Activated T-cell treated with anti-CD3 and anti-CD28 coated beads, Interleukin-2, amount 50 U/mL, for 24 hours (primary cell): ENCODE results near the gene RPS15.

Experiments
- DNase-seq: peaks from one replicate; pipeline ENCODE4 v3.0.0-alpha.2; 2020
- H3K27ac Mint-ChIP-seq: 2 replicates; pipeline ENCODE4 v1.8.0; 2020; ENCODE audit warnings: mild to moderate bottlenecking, mixed read lengths
- H3K27me3 Mint-ChIP-seq: 2 replicates; pipeline ENCODE4 v1.8.0; 2020; ENCODE audit warnings: mixed read lengths
- H3K36me3 Mint-ChIP-seq: 2 replicates; pipeline ENCODE4 v1.8.0; 2020; ENCODE audit warnings: low read depth, mixed read lengths
- H3K4me1 Mint-ChIP-seq: 2 replicates; pipeline ENCODE4 v1.8.0; 2020; ENCODE audit warnings: low read depth, mixed read lengths
- H3K4me3 Mint-ChIP-seq: 2 replicates; pipeline ENCODE4 v1.8.0; 2020; ENCODE audit warnings: mild to moderate bottlenecking, moderate library complexity, mixed read lengths
- H3K9me3 Mint-ChIP-seq: 2 replicates; pipeline ENCODE4 v1.8.0; 2020; ENCODE audit warnings: mixed read lengths

RPS15 gene

DNA sequence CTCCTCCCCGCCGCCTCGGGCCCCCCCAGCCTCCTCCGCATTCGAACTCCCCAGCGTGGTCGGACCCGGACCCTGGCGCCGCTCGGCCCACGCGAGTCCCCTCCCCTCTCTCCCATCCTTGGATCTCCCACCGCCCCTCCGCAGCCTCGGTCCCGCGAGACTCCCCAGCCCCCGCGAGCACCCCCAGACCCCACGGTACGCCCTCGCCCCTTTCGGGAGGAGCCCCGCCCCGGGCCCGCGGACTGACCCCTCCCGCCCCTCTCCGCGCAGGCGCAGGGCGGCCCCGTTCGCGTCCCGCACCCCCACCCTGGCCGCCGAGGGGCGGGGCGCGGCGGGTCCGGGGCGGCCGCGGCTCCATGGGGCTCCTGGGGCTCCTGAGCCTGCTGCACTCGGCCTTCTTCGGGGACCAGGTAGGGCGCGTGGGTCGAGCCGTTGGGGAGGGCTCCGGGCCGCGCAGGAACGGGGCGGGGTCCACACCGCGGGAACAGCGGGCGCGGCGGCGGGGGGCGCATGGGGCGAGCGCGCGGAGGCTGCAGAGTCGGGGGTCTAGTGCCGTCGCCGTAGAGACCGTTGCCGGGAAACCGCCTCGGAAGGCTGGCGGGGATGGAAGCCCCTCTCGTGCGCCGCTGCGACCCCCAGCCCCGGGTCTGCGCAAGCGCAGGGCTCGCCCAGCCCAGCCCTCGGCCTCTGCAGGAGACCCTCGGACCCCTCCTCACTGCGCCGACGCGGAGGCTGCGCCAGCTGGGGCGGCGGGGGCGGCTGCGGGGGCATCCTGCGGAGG is 7.9 kb downstream of the RPS15 start:
- peaks cover 40% of the 10 kb centered on the region for H3K4me1 Mint-ChIP-seq
- H3K27me3 Mint-ChIP-seq, result peaks cover 42% of the 10 kb centered on the region
- no peaks in the 10 kb centered on the region for H3K9me3 Mint-ChIP-seq
- H3K4me3 Mint-ChIP-seq, result no peak overlapping the region
- H3K27ac Mint-ChIP-seq, result no peak overlapping the region
- peaks cover 22% of the 10 kb centered on the region for H3K36me3 Mint-ChIP-seq
- no peak for DNase-seq

DNA sequence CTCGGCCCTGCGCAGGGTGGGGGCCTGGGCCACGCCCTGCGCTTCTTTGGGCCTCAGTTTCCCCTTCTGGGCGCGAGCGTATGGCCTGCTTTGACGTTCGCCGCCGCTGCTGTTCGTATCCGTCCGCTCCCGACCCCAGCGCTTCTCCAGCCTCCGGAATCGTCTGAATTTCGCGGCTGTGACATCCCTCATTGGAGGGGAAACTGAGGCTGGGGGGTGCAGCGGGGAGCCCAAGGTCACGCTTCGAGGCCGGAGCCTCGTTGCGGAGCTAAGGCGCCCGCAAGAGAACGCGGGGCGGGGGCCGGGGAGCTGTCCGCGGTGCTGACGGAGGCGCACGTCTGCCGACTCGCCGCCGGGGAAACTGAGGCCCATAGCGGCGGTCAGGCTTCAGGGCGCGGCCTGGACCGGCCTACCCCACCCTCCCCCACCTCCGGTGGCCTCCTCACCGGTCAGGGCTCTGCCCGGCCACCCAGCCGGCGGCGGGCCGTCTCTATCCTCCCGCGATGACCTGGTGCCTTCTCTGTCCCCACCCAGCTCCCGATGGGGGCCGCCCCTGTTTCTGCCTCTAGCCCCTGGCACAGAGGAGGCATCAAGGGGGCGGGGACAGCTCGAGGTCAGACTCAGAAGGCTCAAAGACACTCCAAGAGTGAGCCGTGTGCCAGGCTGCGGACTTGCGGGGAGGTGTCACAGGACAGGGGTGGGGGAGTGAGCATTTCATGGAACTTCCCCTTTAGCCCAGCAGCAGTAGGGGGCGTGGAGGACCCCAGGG is 8.7 kb downstream of the RPS15 start:
- peak; percentile 53 for DNase-seq
- Mint-ChIP-seq H3K27me3 (peaks cover 50% of the 10 kb centered on the region), H3K9me3 (no peaks in the 10 kb centered on the region), H3K4me3 (peak overlapping the region; percentile 36), H3K4me1 (peaks cover 36% of the 10 kb centered on the region), H3K27ac (peak overlapping the region; percentile 69), H3K36me3 (peaks cover 14% of the 10 kb centered on the region)

DNA sequence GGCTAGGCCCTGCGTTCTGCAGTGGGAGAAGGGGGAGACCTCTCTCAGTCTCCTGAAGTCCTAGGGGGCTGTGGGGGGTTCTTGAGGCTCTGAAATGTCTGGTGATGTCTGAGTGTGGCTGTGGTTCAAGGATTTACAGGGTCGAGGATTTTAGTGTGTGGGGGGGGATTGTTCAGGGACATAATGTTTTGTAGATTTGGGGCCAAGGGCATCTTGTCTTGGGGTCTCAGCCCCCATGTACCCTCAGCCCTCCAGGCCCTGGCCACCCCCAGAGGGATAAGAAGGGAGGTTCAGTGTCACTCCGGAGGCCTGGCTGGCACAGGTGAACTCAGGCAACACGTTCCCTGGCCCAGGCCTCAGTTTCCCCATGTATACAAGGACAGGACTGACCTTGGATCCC is 9.3 kb downstream of the RPS15 start:
- H3K27me3 Mint-ChIP-seq, result peaks cover 56% of the 10 kb centered on the region
- H3K36me3 Mint-ChIP-seq, result peaks cover 8% of the 10 kb centered on the region
- no peak for DNase-seq
- H3K9me3 Mint-ChIP-seq, result no peaks in the 10 kb centered on the region
- peak overlapping the region; percentile 59 for H3K27ac Mint-ChIP-seq
- H3K4me3 Mint-ChIP-seq, result peak overlapping the region; percentile 20
- H3K4me1 Mint-ChIP-seq, result peaks cover 31% of the 10 kb centered on the region

DNA sequence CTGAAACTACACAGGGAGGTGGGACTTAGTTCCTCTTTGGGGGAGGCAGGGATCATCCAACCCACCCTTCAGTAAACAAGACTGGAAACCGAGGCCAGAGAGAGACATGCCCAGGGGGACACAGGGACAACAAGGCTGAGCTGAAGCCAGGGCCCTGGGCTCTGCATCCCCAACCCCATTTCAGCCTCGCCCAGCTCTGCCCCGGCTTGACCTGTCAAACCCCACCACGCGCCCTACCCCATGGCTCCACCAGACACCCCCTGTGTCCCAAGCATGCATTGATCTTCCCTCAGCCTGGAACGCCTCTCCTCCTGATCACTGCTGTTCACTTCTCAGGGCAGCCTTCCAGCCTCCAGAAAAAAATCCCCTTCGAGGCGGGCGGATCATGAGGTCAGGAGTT is 9.7 kb downstream of the RPS15 start:
- peaks cover 28% of the 10 kb centered on the region for H3K4me1 Mint-ChIP-seq
- DNase-seq, result no peak
- H3K27me3 Mint-ChIP-seq, result peaks cover 61% of the 10 kb centered on the region
- no peaks in the 10 kb centered on the region for H3K9me3 Mint-ChIP-seq
- peaks cover 3% of the 10 kb centered on the region for H3K36me3 Mint-ChIP-seq
- peak overlapping the region; percentile 59 for H3K27ac Mint-ChIP-seq
- H3K4me3 Mint-ChIP-seq, result no peak overlapping the region

DNA sequence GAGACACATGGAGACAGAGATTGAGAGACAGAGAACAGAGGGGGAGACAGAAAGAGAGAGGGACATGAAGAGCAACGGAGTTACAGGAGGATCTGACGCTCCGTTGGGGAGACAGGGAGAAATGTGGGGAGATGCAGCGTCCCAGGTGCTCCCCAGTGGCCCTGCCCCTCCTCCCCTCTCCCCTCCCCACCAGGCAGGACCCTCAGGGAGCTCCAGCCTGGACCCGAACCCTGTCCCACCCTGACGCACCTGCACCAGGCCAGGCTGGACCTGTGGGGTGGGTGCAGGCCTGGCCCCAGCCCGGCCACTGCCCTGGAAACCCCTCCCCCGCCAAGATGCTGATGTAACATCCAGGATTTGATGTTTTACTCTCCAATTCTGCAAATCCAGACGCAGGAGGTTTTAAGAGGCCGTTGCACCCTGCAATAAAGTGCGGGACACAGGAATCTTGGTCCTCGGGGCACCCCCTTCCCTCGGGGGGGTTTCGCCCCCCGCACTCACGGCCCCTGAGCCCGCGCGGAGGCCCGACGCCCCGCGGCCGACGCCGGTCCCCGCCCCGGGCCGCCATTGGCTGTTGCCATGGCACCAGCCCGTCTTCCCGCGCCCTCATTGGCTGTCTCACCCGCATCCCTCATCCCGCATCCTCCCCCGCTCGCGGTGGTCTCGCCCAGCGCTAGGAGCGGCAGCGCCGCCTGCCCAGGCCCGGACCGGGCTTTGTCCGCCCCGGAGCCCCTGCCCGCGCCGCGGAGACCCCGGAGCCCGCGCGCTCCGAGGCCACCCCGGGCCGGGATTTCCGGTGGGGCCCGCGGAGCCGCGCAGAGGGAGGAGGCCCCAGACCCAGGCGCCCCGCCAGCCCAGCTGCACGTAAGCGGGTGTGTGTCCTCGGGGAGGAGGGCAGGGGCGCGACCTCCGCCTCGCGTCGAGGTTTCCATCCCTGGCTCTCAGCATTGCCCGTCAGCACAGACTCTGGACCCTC is 11.6 kb downstream of the RPS15 start, which contains the start of gene APC2:
Gene APC2 (plus strand): TSS at position 655 of the 976 bp plus-strand sequence. CDS start 2,881 bp downstream, outside the sequence.
- H3K27ac Mint-ChIP-seq, result peak within 1 kb of the TSS; percentile 45

DNA sequence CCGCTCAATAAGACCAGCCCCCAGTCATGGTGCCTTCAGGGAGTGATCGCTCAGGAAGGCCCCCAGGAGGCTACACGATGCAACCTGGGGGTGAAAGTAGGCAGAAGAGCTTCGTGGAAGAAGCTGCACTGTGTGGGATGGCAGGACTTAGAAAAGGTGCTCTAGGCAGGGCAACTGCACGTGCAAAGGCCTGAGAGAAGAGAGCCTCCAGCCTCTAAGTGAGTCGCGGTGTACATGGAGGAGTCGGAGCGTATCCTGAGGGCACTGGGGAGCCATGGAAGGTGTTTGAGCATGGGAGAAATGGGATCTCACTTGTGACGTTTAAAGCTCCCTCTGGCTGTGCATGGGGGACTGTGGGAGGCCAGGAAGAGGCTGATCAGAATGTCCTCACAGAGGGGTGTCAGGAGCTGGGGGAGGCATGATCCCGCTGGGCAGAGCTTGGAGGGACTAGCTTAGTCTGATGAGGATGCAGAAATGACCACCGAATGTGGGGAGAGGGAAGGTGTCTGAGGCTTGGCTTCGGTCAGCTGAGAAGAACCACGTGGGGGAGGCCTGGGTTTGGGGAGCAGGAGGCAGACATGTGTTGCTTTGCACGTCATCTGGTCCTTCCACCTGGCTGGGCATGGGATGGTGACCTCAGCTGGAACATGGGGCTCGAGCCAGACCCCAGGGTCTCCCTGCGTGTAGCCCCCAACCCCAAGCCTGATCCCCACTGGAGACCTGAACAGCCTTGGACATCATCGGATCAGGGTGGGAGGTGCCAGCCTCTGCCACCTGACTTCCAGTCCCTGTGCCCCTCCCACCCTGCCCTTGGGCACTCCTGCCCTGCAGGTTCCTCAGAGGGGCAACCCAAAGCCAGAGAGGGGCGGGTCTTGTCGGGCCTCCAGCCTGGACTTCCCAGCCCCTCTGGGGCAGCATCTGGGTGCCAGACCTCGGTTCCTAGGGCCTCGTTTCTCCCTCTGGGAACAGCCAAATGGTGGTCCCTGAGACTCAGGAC is 12.8 kb downstream of the RPS15 start:
- no peaks in the 10 kb centered on the region for H3K9me3 Mint-ChIP-seq
- no peaks in the 10 kb centered on the region for H3K36me3 Mint-ChIP-seq
- H3K27me3 Mint-ChIP-seq, result peaks cover 82% of the 10 kb centered on the region
- no peak overlapping the region for H3K27ac Mint-ChIP-seq
- H3K4me3 Mint-ChIP-seq, result no peak overlapping the region
- H3K4me1 Mint-ChIP-seq, result peaks cover 22% of the 10 kb centered on the region
- DNase-seq, result no peak

More for the DNA sequence above, 11.6 kb downstream of the RPS15 start, which contains the start of gene APC2:
- peaks cover 21% of the 10 kb centered on the region for H3K4me1 Mint-ChIP-seq
- H3K36me3 Mint-ChIP-seq, result no peaks in the 10 kb centered on the region
- peak within 1 kb of the TSS; percentile 8 for H3K4me3 Mint-ChIP-seq
- H3K9me3 Mint-ChIP-seq, result no peaks in the 10 kb centered on the region
- DNase-seq, result no peak
- peaks cover 73% of the 10 kb centered on the region for H3K27me3 Mint-ChIP-seq

DNA sequence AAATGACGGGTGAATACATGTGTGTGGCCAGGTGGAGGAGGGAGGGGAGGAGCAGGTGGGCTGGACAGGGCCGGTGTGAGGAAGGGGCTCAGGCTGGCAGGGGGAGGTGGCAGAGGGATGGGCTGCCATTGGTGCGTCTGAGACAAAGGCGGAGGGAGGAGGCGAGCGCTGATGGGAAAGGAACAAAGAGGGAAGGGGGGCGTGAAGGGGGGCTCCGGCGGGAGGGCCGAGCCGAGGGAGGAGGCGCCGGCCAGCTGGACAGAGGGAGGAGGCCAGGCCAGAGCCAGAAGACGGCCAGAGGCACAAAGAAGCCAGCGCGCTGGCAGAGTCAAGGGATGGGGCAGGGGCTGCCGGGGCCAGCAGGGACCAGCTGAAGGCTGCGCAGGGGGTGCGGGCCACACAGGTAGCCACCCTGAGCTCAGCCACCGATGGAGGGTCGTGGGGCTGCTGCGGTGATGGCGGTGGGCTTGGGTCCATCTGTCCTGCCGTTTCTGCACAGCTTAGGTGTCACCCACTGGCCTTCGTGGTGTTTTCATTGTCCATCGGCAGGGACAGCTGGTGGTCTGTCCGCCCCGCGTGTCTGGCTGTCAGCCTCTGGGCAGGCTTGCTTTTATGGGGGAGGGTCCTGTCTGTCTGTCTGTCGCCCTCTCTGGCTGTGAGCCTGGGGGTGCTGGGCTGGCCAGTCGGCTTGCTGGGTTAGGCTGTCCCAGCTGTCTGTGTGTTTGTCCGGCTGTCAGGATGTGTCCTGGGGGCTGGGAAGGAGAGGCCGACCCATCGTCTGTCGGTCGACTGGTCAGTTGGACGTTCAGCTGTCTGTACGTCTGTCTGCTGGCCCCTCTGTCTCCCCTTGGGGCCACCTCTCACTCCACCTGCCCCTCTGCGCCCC is 14.0 kb downstream of the RPS15 start:
- Mint-ChIP-seq H3K9me3 (no peaks in the 10 kb centered on the region), H3K27ac (no peak overlapping the region), H3K36me3 (no peaks in the 10 kb centered on the region), H3K4me3 (no peak overlapping the region), H3K27me3 (peaks cover 81% of the 10 kb centered on the region), H3K4me1 (peaks cover 19% of the 10 kb centered on the region)
- DNase-seq, result no peak

DNA sequence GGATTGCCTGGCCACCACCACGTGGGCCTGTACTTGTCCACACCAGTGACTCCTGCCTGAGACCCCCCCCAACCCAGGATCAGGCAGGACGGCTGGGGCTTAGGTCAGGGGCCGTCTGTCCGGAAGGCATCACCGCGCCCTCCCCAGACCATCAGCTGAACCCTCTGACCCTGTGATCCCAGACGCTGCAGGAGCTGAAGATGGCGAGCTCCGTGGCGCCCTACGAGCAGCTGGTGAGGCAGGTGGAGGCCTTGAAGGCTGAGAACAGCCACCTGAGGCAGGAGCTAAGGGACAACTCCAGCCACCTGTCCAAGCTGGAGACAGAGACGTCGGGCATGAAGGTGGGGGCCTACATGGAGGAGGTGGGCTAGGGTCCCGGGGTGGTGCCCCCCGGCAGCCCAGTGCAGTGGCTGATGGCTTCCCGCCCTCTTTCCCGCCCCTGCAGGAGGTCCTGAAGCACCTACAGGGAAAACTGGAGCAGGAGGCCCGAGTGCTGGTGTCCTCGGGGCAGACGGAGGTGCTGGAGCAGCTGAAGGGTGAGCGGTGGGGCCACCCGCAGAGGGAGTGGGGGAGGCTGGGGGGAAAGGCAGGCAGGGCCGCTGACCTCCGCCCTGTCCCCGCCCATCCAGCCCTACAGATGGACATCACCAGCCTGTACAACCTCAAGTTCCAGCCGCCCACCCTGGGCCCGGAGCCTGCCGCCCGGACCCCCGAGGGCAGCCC is 14.8 kb downstream of the RPS15 start:
- Mint-ChIP-seq H3K4me1 (peaks cover 17% of the 10 kb centered on the region), H3K4me3 (no peak overlapping the region), H3K27ac (no peak overlapping the region), H3K27me3 (peaks cover 80% of the 10 kb centered on the region), H3K36me3 (no peaks in the 10 kb centered on the region), H3K9me3 (no peaks in the 10 kb centered on the region)
- no peak for DNase-seq

DNA sequence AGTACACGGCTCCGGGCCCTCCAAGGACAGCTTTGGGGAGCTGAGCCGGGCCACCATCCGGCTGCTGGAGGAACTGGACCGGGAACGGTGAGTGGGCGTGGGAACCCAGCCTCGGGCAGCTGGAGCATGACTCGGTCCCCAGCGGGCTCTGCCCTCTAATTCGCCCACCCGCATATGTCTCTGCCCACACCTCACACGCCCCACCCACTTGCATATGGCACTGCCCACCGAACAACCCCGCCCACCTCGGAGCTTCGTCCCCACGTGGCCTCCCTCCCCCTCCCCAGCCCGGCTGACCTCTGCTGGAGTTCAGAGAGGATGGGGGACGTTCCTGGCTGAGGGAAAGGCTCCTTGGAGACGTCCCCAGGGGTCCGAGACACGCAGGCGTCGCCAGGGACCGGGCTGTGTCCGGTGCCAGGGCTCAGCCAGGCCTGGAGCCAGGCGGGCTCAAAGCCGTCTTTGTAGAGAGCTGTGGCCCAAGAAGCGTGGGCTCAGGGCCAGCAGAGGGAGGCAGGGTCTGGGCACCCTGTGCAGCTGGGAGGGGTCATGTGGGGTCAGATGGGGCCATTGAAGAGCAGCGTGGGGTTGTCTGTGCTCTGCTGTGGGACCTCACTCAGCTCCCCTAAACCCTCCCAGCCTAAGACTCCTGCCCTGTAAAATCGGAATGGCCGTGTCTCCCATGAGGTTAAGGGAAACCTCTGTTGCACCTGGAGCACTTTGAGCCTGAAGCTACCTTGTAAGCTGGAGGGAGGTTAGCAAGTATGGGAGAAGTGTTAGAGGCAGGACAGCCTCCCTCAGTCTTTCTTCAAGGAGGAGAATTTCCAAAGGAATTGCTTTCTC is 15.5 kb downstream of the RPS15 start:
- Mint-ChIP-seq H3K27ac (no peak overlapping the region), H3K4me3 (no peak overlapping the region), H3K27me3 (peaks cover 79% of the 10 kb centered on the region), H3K36me3 (no peaks in the 10 kb centered on the region), H3K4me1 (peaks cover 19% of the 10 kb centered on the region), H3K9me3 (no peaks in the 10 kb centered on the region)
- DNase-seq, result no peak

DNA sequence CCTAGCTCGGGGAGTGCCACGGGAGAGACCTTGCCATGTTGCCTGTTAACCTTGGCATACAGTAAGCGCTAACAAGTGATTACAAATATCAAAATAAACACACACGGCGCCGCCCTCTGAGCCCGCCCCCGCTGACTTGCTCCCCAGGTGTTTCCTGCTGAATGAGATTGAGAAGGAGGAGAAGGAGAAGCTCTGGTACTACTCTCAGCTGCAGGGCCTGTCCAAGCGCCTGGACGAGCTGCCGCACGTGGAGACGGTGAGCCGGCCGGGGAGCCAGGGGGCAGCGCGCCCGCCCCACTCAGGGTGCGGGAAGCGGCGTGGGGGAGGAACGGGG is 16.8 kb downstream of the RPS15 start:
- Mint-ChIP-seq H3K4me1 (peaks cover 19% of the 10 kb centered on the region), H3K27me3 (peaks cover 75% of the 10 kb centered on the region), H3K9me3 (no peaks in the 10 kb centered on the region), H3K4me3 (no peak overlapping the region), H3K36me3 (no peaks in the 10 kb centered on the region), H3K27ac (no peak overlapping the region)
- no peak for DNase-seq

DNA sequence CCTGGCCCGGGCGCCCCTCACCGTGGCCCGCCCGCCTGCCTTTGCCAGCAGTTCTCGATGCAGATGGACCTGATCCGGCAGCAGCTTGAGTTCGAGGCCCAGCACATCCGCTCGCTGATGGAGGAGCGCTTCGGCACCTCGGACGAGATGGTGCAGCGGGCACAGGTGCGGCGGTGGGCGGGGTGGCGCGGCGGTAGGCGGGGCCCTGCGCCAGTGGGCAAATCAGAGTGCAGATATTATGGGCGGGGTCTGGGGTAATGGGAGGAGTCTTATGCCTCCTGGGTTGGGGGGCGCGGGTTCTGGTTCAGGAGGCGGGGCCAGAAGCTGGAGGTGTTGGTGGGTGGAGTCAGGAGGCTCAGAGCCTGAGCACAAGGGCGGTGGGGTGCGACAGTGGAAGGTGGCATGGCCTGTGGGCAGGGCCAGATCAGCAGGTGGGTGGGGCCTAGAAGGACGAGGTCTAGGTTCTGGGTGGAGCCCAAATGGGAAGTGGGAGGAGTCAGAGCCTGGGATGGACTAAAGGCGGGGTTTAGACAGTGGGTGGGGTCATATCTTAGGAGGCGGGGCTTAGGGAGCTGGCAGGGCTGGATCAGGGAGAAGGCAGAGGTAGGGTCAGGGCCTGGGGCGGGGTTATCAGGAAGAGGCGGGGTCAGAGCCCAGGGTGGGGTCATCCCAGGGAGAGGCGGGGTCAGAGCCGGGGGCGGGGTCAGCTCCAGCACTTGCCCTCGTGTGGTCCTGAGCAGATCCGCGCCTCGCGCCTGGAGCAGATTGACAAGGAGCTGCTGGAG is 17.3 kb downstream of the RPS15 start:
- H3K36me3 Mint-ChIP-seq, result no peaks in the 10 kb centered on the region
- H3K4me1 Mint-ChIP-seq, result peaks cover 16% of the 10 kb centered on the region
- DNase-seq, result peak; percentile 67
- H3K4me3 Mint-ChIP-seq, result no peak overlapping the region
- no peaks in the 10 kb centered on the region for H3K9me3 Mint-ChIP-seq
- no peak overlapping the region for H3K27ac Mint-ChIP-seq
- peaks cover 72% of the 10 kb centered on the region for H3K27me3 Mint-ChIP-seq
